Effector CD8-positive, alpha-beta T cell (primary cell): ENCODE data around the gene CDH26.

Experiments
- DNase-seq: peaks from one replicate; lab custom pipeline; 2025; lab: John Stamatoyannopoulos, UW
- total RNA-seq, 4 experiments: gene quantifications; one replicate each; lab custom pipeline; 2026; lab: John Stamatoyannopoulos, UW

Gene CDH26
- 1.5 to 3.7 (median 2.5) reads per million in 4 experiments for total RNA-seq

- DNase-seq: no peak
These were observed at the start of gene CDH26 for GRCh38 chr20:59958123-59958522. Gene CDH26 (plus strand): TSS chr20:59958423. CDS start chr20:59958727, 304 bp downstream.

GRCh38 chr20:59908855-59909254 is 49.4 kb upstream of the CDH26 start:
- no peak for DNase-seq

GRCh38 chr20:59911041-59911440 is 47.2 kb upstream of the CDH26 start:
- no peak for DNase-seq

- DNase-seq: no peak
These were observed 45.6 kb upstream of the CDH26 start for GRCh38 chr20:59912609-59913008.

- no peak for DNase-seq
These were observed 37.3 kb upstream of the CDH26 start for GRCh38 chr20:59920944-59921343.

- DNase-seq: no peak
These were observed 34.7 kb upstream of the CDH26 start for GRCh38 chr20:59923514-59923913.

- no peak for DNase-seq
These were observed 32.9 kb upstream of the CDH26 start for GRCh38 chr20:59925359-59925758.

GRCh38 chr20:59925899-59926298 is 32.3 kb upstream of the CDH26 start:
- no peak for DNase-seq

GRCh38 chr20:59931511-59932312 is 26.5 kb upstream of the CDH26 start:
- DNase-seq: no peak

- no peak for DNase-seq
These were observed 25.5 kb upstream of the CDH26 start for GRCh38 chr20:59932616-59933295.

- peak; percentile 63 for DNase-seq
These were observed 24.9 kb upstream of the CDH26 start, which contains the start of gene SYCP2 for GRCh38 chr20:59933296-59933848. Gene SYCP2 (minus strand): TSS chr20:59933637. CDS start chr20:59922413, 11,224 bp downstream.

GRCh38 chr20:59933849-59934585 is 24.2 kb upstream of the CDH26 start:
- peak; percentile 64 for DNase-seq

- DNase-seq: no peak
These were observed 22.6 kb upstream of the CDH26 start for GRCh38 chr20:59935457-59936185.

- DNase-seq: no peak
These were observed 21.8 kb upstream of the CDH26 start for GRCh38 chr20:59936409-59936808.

- DNase-seq: no peak
These were observed 21.1 kb upstream of the CDH26 start for GRCh38 chr20:59937150-59937549.

GRCh38 chr20:59938221-59938620 is 20.0 kb upstream of the CDH26 start:
- DNase-seq: no peak

GRCh38 chr20:59938696-59939051 is 19.5 kb upstream of the CDH26 start:
- DNase-seq: no peak

GRCh38 chr20:59939052-59939878 is 19.0 kb upstream of the CDH26 start:
- DNase-seq: no peak

GRCh38 chr20:59939879-59940128 is 18.4 kb upstream of the CDH26 start:
- DNase-seq: no peak

- DNase-seq: peak; percentile 68
These were observed 17.9 kb upstream of the CDH26 start, which contains the start of the genes FAM217B and PPP1R3D for GRCh38 chr20:59940129-59940955. Gene FAM217B (plus strand): TSS chr20:59940389. CDS start chr20:59943944, 3,555 bp downstream. Gene PPP1R3D (minus strand): TSS chr20:59940305. CDS start chr20:59939931, 374 bp downstream.
